ENCODE data around the gene DOK5. TPM values are rescaled to one million over a fixed set of nuclear protein-coding genes. Genes with fewer than 3 reads are reported as not detected.

DOK5 gene
- total and polyA plus RNA-seq, 2 of the 8 experiments (the other 6 are each of a cell fraction or from before 2014, with no cell fraction given), result 8.9 to 15.0 TPM

GRCh38 chr20:54488442-54488841 is 13.0 kb downstream of the DOK5 start:
- no peak overlapping the region for H4K8ac ChIP-seq (ENCODE audit: extremely low read depth, insufficient read depth, low read length)
- no peak overlapping the region for H3K23ac ChIP-seq (ENCODE audit: insufficient read length)
- H3K36me3 ChIP-seq (ENCODE audit: control insufficient read depth in 2 of 4, insufficient read depth in 4 of 4, low read length in 3 of 4), result no peaks in the 10 kb centered on the region
- POLR2A ChIA-PET (ENCODE audit: partially characterized antibody), result no interaction called here
- no peak overlapping the region for H3K56ac ChIP-seq (replicated peaks; ENCODE audit: insufficient read length, low read depth, low read length)
- no peaks in the 10 kb centered on the region for H3K4me1 ChIP-seq (replicated peaks in 1 of 4; ENCODE audit: control insufficient read depth in 3 of 4, insufficient read depth in 4 of 4, low read length in 3 of 4)
- H2BK12ac ChIP-seq (ENCODE audit: low read depth, low read length), result no peak overlapping the region
- H4K91ac ChIP-seq (replicated peaks; ENCODE audit: insufficient read length, low read length), result no peak overlapping the region
- H3K23me2 ChIP-seq (ENCODE audit: low read depth, low read length), result no peaks in the 10 kb centered on the region
- H3K18ac ChIP-seq (ENCODE audit: extremely low read depth, low read length), result no peak overlapping the region
- no peaks in the 10 kb centered on the region for H3K79me2 ChIP-seq (ENCODE audit: control insufficient read depth in 1 of 2, insufficient read depth in 2 of 2, low read length in 2 of 2)
- no peak overlapping the region for H3K4me2 ChIP-seq (ENCODE audit: insufficient read depth in 1 of 2, low read depth in 2 of 2, low read length in 2 of 2)
- no peak overlapping the region for H3K14ac ChIP-seq (ENCODE audit: insufficient read length)
- H2BK15ac ChIP-seq (ENCODE audit: low read length), result no peak overlapping the region
- no peak overlapping the region for H2AK5ac ChIP-seq (ENCODE audit: low read depth, low read length)
- H3K27ac ChIP-seq (ENCODE audit: low read depth, low read length), result no peak overlapping the region
- H3K9me3 ChIP-seq (ENCODE audit: insufficient read depth in 2 of 2, low read depth in 1 of 2, low read length in 1 of 2), result no peaks in the 10 kb centered on the region
- no peaks in the 10 kb centered on the region for H4K20me1 ChIP-seq (replicated peaks in 1 of 2; ENCODE audit: control insufficient read depth in 1 of 2, insufficient read depth in 2 of 2, low read length in 2 of 2)
- H3K9ac ChIP-seq (replicated peaks in 1 of 4; ENCODE audit: extremely low read depth in 1 of 4, low read depth in 3 of 4, low read length in 3 of 4), result no peak overlapping the region
- H3K27me3 ChIP-seq (replicated peaks in 1 of 4; ENCODE audit: control insufficient read depth in 3 of 4, extremely low read depth in 1 of 4, insufficient read depth in 3 of 4, low read length in 3 of 4), result no peaks in the 10 kb centered on the region
- no peaks in the 10 kb centered on the region for H3K79me1 ChIP-seq (ENCODE audit: low read depth, low read length)
- CTCF ChIA-PET (ENCODE audit: partially characterized antibody), result no interaction called here
- H4K5ac ChIP-seq (ENCODE audit: insufficient read length, low read depth, low read length), result no peak overlapping the region
- no peak overlapping the region for H3K4ac ChIP-seq (replicated peaks; ENCODE audit: insufficient read length, low read depth, low read length)
- DNase-seq (ENCODE audit: low read depth in 1 of 2, low spot score in 2 of 2), result no peak
- H2BK5ac ChIP-seq (ENCODE audit: low read depth, low read length), result no peak overlapping the region
- H2BK20ac ChIP-seq (ENCODE audit: low read length), result no peak overlapping the region
- H2BK120ac ChIP-seq (replicated peaks; ENCODE audit: low read depth, low read length), result no peak overlapping the region
- WGBS, 2 experiments (ENCODE audit: extremely low coverage in 1 of 2, insufficient coverage in 1 of 2, insufficient read length in 1 of 2, insufficient replicate concordance in 2 of 2, low coverage in 1 of 2, low lambda C conversion rate in 2 of 2, missing lambda C conversion rate in 1 of 2), result 94% methylated on average over 1 of the region's 2 CpGs; no CpG with 5 or more reads in 1 of the 2 experiments
- no peak overlapping the region for H3K4me3 ChIP-seq (ENCODE audit: extremely low read depth in 1 of 4, insufficient read depth in 2 of 4, low read depth in 3 of 4, low read length in 4 of 4)
- no peak overlapping the region for H2AFZ ChIP-seq (ENCODE audit: low read length)
- FAIRE-seq, result no peak
- no peak for TF ChIP-seq MAX (IDR thresholded peaks at IDR 0.05)
- TF ChIP-seq KDM1A (IDR thresholded peaks at IDR 0.05; ENCODE audit: borderline replicate concordance, low read length), result no peak
- no peak for TF ChIP-seq TAF1 (IDR thresholded peaks at IDR 0.05; ENCODE audit: low read depth, low read length)
- TF ChIP-seq MAFK (IDR thresholded peaks at IDR 0.05; ENCODE audit: low read depth, low read length), result no peak
- TF ChIP-seq SIN3A (conservative IDR thresholded peaks at IDR 0.05 in 1 of 2, IDR thresholded peaks at IDR 0.05 in 1 of 2; ENCODE audit: low read depth in 1 of 2, low read length in 2 of 2), result no peak
- no peak for TF ChIP-seq JUN (IDR thresholded peaks at IDR 0.05; ENCODE audit: low read depth, low read length)
